Nephron (organoid): ENCODE results near the gene ABLIM3.

Experiments used
- H3K27ac Mint-ChIP-seq, 3 experiments: 2 replicates each; pipeline ENCODE4 v1.8.0; 2020; ENCODE audit warnings: mixed read lengths in 3 of 3, mild to moderate bottlenecking in 2 of 3, moderate library complexity in 1 of 3
- H3K27me3 Mint-ChIP-seq: 2 replicates; pipeline ENCODE4 v1.8.0; 2021; ENCODE audit warnings: low read depth, mild to moderate bottlenecking, moderate library complexity, mixed read lengths
- H3K36me3 Mint-ChIP-seq: 2 replicates; pipeline ENCODE4 v1.8.0; 2020; ENCODE audit warnings: low read depth, mixed read lengths
- H3K4me1 Mint-ChIP-seq: 2 replicates; pipeline ENCODE4 v1.8.0; 2020; ENCODE audit warnings: mixed read lengths
- H3K4me3 Mint-ChIP-seq, 3 experiments: 2 replicates each; pipeline ENCODE4 v1.8.0; 2020; ENCODE audit warnings: mild to moderate bottlenecking in 3 of 3, mixed read lengths in 3 of 3, moderate library complexity in 2 of 3
- H3K9me3 Mint-ChIP-seq: 2 replicates; pipeline ENCODE4 v1.8.0; 2020; ENCODE audit warnings: mixed read lengths
- CTCF ChIP-seq, 3 experiments: fragments of 200-600 bp; sonication (generic); IDR thresholded peaks; one replicate each; pipeline ENCODE4 v1.5.0; 2021; ENCODE audit warnings: antibody characterized with exemption in 3 of 3; ENCODE audit not compliant: unreplicated experiment in 3 of 3

The ABLIM3 gene

GRCh38 chr5:149257889-149258705, 116.8 kb downstream of the ABLIM3 start:
- no peaks in the 10 kb centered on the region for H3K9me3 Mint-ChIP-seq
- H3K36me3 Mint-ChIP-seq: no peaks in the 10 kb centered on the region
- no peak overlapping the region for H3K27ac Mint-ChIP-seq
- H3K4me1 Mint-ChIP-seq: no peaks in the 10 kb centered on the region
- no peak overlapping the region for H3K4me3 Mint-ChIP-seq
- peaks cover 44% of the 10 kb centered on the region for H3K27me3 Mint-ChIP-seq
- no peak for TF ChIP-seq CTCF (IDR thresholded peaks at IDR 0.05; ENCODE audit: unreplicated experiment in 3 of 3)

- Mint-ChIP-seq H3K36me3 (no peaks in the 10 kb centered on the region), H3K9me3 (no peaks in the 10 kb centered on the region), H3K27ac (no peak overlapping the region), H3K4me1 (no peaks in the 10 kb centered on the region), H3K4me3 (no peak overlapping the region), H3K27me3 (peaks cover 58% of the 10 kb centered on the region)
- no peak for TF ChIP-seq CTCF (IDR thresholded peaks at IDR 0.05; ENCODE audit: unreplicated experiment in 3 of 3)
These were observed 119.5 kb downstream of the ABLIM3 start for GRCh38 chr5:149260761-149261160.

GRCh38 chr5:149261246-149261645, 120.0 kb downstream of the ABLIM3 start:
- no peaks in the 10 kb centered on the region for H3K4me1 Mint-ChIP-seq
- H3K9me3 Mint-ChIP-seq: no peaks in the 10 kb centered on the region
- H3K36me3 Mint-ChIP-seq: no peaks in the 10 kb centered on the region
- no peak for TF ChIP-seq CTCF (IDR thresholded peaks at IDR 0.05; ENCODE audit: unreplicated experiment in 3 of 3)
- no peak overlapping the region for H3K27ac Mint-ChIP-seq
- no peak overlapping the region for H3K4me3 Mint-ChIP-seq
- peaks cover 63% of the 10 kb centered on the region for H3K27me3 Mint-ChIP-seq

- no peak for TF ChIP-seq CTCF (IDR thresholded peaks at IDR 0.05; ENCODE audit: unreplicated experiment in 3 of 3)
- no peaks in the 10 kb centered on the region for H3K4me1 Mint-ChIP-seq
- H3K36me3 Mint-ChIP-seq: no peaks in the 10 kb centered on the region
- no peak overlapping the region for H3K27ac Mint-ChIP-seq
- H3K4me3 Mint-ChIP-seq: no peak overlapping the region
- H3K27me3 Mint-ChIP-seq: peaks cover 64% of the 10 kb centered on the region
- peaks cover 2% of the 10 kb centered on the region for H3K9me3 Mint-ChIP-seq
These were observed 121.0 kb downstream of the ABLIM3 start for GRCh38 chr5:149262315-149262714.

- Mint-ChIP-seq H3K4me1 (no peaks in the 10 kb centered on the region), H3K27ac (no peak overlapping the region), H3K27me3 (peaks cover 59% of the 10 kb centered on the region), H3K4me3 (no peak overlapping the region), H3K9me3 (peaks cover 17% of the 10 kb centered on the region), H3K36me3 (no peaks in the 10 kb centered on the region)
- TF ChIP-seq CTCF (IDR thresholded peaks at IDR 0.05; ENCODE audit: unreplicated experiment in 3 of 3): peak in 2 of 3 experiments; percentile 26 to 40
These were observed 123.3 kb downstream of the ABLIM3 start for GRCh38 chr5:149264439-149265067.
